Measurements from ENCODE around the gene PRSS27.

PRSS27 gene

GRCh38 chr16:2663553-2664546 is 56.2 kb downstream of the PRSS27 start:
- no peak for TF ChIP-seq CTCF (IDR thresholded peaks at IDR 0.05; ENCODE audit: low read depth, low read length, missing control alignments)
- H3K4me3 ChIP-seq (ENCODE audit: low read depth, low read length) = no peak overlapping the region
- in situ Hi-C loops (cut with HindIII; ENCODE audit: low pct_ligation_motif_present, low sequenced_read_pairs) = no loop called here
- H3K27ac ChIP-seq = no peak overlapping the region
- H3K27me3 ChIP-seq (replicated peaks) = no peaks in the 10 kb centered on the region
- peaks cover 2% of the 10 kb centered on the region for H3K36me3 ChIP-seq (replicated peaks)
- DNase-seq = no peak
